GM21447 (cell line): ENCODE results near the gene SLC27A3.

Experiments used
- ATAC-seq: cut with Tn5 transposase; IDR thresholded peaks from one replicate; pipeline ENCODE4 v1.9.1; 2021; ENCODE audit not compliant: unreplicated experiment

Gene SLC27A3

GRCh38 chr1:153796786-153797659 lies 21.8 kb downstream of the SLC27A3 start:
- no peak for ATAC-seq

- no peak for ATAC-seq
Measured at GRCh38 chr1:153798468-153798780, 23.2 kb downstream of the SLC27A3 start.

GRCh38 chr1:153799016-153799415 lies 23.8 kb downstream of the SLC27A3 start:
- ATAC-seq = no peak

GRCh38 chr1:153799566-153800465 lies 24.6 kb downstream of the SLC27A3 start:
- no peak for ATAC-seq

- ATAC-seq = no peak
Measured at GRCh38 chr1:153800516-153800915, 25.3 kb downstream of the SLC27A3 start.

GRCh38 chr1:153801028-153801625 lies 25.9 kb downstream of the SLC27A3 start:
- ATAC-seq = no peak

GRCh38 chr1:153801786-153802697 lies 26.8 kb downstream of the SLC27A3 start:
- ATAC-seq = no peak

- ATAC-seq = no peak
Measured at GRCh38 chr1:153803470-153804056, 28.4 kb downstream of the SLC27A3 start.

GRCh38 chr1:153804112-153804511 lies 28.9 kb downstream of the SLC27A3 start:
- no peak for ATAC-seq

- peak; percentile 97 for ATAC-seq
Measured at GRCh38 chr1:153805042-153805745, 30.0 kb downstream of the SLC27A3 start.

- ATAC-seq = no peak
Measured at GRCh38 chr1:153805886-153806719, 30.9 kb downstream of the SLC27A3 start.

- no peak for ATAC-seq
Measured at GRCh38 chr1:153816283-153816889, 41.2 kb downstream of the SLC27A3 start.

GRCh38 chr1:153818876-153819275 lies 43.7 kb downstream of the SLC27A3 start:
- ATAC-seq = no peak

GRCh38 chr1:153827168-153827964 lies 52.2 kb downstream of the SLC27A3 start:
- no peak for ATAC-seq
